Fibroblast of villous mesenchyme (primary cell): ENCODE data around the gene NFATC2. TPM values are rescaled to one million over a fixed set of nuclear protein-coding genes. Genes with fewer than 3 reads are reported as not detected.

Experiments
- DNase-seq: peaks from one replicate; pipeline ENCODE4 v3.0.0-alpha.2; 2010; ENCODE audit warnings: low read depth
- H3K4me3 ChIP-seq: 2 replicates; pipeline ENCODE4 v1.5.1; 2011; ENCODE audit warnings: low read depth, mild to moderate bottlenecking, low read length
- total RNA-seq: library from RNA; depleted of rRNA; stranded (reverse); fragments of >200 nt; gene quantifications from 2 replicates; pipeline ENCODE4 v1.2.3, GENCODE V29; 2012
- TF ChIP-seq, protein P1 (sequence below): IDR thresholded peaks from 2 replicates; pipeline ENCODE4 v1.5.1; 2012; ENCODE audit warnings: low read depth, mild to moderate bottlenecking, low read length; ENCODE audit not compliant: insufficient read depth

The NFATC2 gene
- total RNA-seq, 1 donor = under 0.01 TPM

DNA sequence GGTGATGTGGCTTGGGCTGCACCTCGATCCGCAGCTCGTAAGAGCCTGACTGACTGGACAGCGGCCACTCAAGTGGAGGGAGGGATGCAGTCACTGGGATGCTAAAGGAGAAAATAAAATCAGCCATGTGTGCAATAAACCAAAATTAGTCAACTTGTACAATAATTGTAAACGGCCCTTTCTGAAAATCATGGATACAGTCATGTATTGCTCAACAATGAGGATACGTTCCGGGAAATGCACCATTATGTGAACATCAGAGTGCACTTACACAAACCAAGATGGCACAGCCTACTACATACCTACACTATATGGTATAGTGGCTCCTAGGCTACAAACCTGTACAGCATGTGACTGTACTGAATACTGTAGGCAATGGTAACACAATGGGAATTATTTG, 25.7 kb downstream of the NFATC2 start:
- TF ChIP-seq, protein P1, sequence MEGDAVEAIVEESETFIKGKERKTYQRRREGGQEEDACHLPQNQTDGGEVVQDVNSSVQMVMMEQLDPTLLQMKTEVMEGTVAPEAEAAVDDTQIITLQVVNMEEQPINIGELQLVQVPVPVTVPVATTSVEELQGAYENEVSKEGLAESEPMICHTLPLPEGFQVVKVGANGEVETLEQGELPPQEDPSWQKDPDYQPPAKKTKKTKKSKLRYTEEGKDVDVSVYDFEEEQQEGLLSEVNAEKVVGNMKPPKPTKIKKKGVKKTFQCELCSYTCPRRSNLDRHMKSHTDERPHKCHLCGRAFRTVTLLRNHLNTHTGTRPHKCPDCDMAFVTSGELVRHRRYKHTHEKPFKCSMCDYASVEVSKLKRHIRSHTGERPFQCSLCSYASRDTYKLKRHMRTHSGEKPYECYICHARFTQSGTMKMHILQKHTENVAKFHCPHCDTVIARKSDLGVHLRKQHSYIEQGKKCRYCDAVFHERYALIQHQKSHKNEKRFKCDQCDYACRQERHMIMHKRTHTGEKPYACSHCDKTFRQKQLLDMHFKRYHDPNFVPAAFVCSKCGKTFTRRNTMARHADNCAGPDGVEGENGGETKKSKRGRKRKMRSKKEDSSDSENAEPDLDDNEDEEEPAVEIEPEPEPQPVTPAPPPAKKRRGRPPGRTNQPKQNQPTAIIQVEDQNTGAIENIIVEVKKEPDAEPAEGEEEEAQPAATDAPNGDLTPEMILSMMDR = no peak

DNA sequence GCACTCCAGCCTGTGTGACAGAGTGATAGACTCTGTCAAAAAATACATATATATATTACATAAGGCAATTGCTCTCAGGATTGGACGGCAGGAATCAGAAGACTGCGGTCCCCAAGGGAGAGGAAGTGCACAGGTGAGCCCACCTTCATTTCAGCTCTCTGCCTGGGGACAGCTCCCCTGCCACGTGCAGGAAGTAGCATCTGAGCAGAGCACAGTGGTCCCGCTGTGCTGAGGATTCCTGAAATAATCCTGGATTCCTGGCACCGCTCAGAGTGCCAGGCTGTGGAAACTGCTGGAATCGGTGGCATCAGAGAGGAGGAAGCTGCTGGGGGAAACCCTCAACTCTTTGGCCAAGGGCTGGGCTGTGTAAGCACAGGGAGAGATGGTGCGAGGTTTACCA, 27.7 kb downstream of the NFATC2 start:
- DNase-seq = no peak
- TF ChIP-seq, protein P1 = no peak
- no peak overlapping the region for H3K4me3 ChIP-seq

More for the DNA sequence above, 25.7 kb downstream of the NFATC2 start:
- H3K4me3 ChIP-seq = no peak overlapping the region
- no peak for DNase-seq

DNA sequence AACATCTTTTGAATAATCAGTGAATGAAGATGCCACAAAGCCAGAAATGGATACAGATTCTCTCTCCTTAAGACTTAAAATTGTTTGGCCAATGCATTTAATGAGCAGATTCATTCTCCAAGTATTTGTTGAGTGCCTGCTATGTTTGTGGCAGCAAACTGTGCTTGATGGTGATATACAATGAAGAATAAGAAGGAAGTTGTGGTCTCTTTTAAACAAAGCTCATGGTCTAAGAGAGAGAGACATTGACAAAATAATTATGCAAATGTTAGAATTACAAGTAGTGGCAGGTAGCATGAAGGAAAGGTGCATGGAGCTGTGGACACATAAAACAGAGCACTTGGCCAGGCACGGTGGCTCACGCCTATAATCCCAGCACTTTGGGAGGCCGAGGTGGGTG, 28.3 kb downstream of the NFATC2 start:
- TF ChIP-seq, protein P1 = no peak
- H3K4me3 ChIP-seq = no peak overlapping the region
- DNase-seq = no peak

DNA sequence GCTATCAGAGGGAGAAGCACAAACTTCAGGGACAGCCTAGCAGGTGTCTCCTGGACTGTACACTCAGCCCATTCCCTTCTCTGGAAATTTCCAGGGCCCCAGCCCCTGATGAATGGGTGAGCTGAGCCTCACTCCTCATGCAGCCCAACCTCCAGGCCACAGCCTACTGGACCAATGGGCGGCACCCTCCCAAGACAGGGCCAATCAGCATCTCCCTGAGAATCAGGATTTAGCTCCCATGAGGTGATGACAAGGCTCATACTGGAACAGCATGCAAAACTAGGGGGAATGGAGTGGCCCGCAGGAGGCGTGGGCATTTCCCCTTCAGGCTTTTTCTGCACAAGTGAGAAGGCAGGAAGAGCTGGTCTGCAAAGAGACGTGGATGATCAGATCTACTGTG, 29.0 kb downstream of the NFATC2 start:
- no peak for DNase-seq
- TF ChIP-seq, protein P1 = no peak
- H3K4me3 ChIP-seq = no peak overlapping the region

DNA sequence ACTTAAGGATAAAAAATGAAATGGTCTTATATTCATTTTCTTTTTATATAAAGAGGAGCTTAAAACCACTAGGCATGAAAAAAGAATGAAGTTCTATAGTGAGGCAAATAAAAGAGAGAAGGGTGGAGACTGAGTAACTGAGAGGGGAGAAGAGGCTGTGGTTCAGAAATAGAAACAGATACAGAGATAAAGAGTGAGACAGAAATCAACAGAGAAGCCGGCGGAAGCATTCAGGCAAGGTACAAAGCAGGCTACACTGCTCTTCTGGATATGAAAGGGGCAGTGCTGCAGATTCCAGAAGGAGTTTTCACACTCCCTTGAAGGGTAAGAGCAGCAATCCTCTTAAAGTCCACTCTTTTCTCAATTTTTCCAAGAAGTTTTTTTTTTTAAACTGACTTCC, 29.9 kb downstream of the NFATC2 start:
- DNase-seq = no peak
- TF ChIP-seq, protein P1 = no peak
- no peak overlapping the region for H3K4me3 ChIP-seq

DNA sequence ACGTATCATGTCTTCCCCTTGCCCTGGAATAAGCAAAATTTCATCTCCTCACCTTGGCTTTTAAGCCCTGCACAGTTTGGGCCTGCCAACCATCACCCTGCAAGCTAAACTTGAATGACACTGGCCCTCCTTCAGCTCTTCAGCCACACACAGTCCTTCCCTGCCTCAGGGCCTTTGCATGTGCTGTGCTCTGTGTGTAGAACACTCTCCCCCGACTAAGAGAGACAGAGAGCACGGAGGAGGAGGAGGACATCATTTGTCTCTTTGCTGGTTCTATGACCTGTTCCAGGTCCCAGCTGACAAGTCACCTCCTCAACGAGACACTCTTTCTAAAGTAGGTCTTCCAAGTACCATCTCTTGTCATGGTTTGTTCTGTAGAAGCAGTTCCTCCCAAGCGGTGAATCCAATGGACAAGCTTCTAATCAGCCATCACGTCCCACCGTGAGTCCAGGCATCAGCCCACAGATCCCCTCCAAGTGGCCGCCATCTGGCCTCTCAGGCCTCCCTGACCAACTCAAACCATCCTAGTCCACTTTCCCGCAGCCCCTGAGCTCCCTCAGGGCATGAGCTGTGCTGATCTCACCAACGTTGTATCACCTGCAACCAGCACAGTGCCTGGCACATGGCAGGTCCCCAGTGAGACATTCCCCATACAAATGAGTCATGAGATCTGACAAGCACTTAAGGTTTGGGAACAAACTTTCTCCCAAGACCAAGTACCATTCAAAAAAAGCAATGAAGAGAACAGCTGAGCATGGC, 30.5 kb downstream of the NFATC2 start:
- H3K4me3 ChIP-seq = no peak overlapping the region
- no peak for DNase-seq
- TF ChIP-seq, protein P1 = no peak
